OCI-LY7 (cell line): ENCODE measurements around the gene PGAP2.

Experiments
- EZH2phosphoT487 ChIP-seq: fragments of 200-600 bp; sonication (generic); IDR thresholded peaks from 2 replicates; pipeline ENCODE4 v1.6.1; 2018; ENCODE audit warnings: low read depth, borderline replicate concordance, mild to moderate bottlenecking, mixed run types, antibody characterized with exemption, low read length, moderate library complexity, mixed read lengths
- TF ChIP-seq, protein P1 (sequence below): fragments of 200-600 bp; sonication (generic); conservative IDR thresholded peaks from 2 replicates; pipeline ENCODE4 v1.5.1; 2014; ENCODE audit warnings: mild to moderate bottlenecking, antibody characterized with exemption, low read length, moderate library complexity, mixed read lengths

DNA sequence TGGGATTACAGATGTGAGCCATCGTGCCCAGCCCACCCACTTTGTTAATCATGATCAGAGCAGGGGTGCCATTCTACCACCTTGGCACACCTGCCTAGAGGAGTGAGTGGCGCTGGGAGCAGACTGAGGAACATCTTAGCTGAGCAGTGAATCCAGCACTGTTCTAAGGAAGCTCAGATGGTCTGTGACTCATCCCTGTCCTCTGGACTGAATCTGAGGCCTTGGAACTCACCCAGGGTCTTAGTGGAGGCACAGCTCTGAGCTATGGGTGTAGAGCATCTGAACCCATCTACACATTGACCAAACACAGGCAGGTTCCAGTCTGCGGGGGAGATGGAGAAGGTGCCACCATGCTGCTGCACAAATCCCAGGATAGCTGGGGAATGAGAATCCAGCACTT, 14.9 kb downstream of the PGAP2 start:
- TF ChIP-seq, protein P1, sequence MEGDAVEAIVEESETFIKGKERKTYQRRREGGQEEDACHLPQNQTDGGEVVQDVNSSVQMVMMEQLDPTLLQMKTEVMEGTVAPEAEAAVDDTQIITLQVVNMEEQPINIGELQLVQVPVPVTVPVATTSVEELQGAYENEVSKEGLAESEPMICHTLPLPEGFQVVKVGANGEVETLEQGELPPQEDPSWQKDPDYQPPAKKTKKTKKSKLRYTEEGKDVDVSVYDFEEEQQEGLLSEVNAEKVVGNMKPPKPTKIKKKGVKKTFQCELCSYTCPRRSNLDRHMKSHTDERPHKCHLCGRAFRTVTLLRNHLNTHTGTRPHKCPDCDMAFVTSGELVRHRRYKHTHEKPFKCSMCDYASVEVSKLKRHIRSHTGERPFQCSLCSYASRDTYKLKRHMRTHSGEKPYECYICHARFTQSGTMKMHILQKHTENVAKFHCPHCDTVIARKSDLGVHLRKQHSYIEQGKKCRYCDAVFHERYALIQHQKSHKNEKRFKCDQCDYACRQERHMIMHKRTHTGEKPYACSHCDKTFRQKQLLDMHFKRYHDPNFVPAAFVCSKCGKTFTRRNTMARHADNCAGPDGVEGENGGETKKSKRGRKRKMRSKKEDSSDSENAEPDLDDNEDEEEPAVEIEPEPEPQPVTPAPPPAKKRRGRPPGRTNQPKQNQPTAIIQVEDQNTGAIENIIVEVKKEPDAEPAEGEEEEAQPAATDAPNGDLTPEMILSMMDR: no peak
- TF ChIP-seq EZH2phosphoT487: no peak
